ENCODE data around the gene LRRTM3. TPM values are rescaled to one million over a fixed set of nuclear protein-coding genes. Genes with fewer than 3 reads are reported as not detected.

The LRRTM3 gene
- total RNA-seq, 1 donor from 2014 or later, result not detected

DNA sequence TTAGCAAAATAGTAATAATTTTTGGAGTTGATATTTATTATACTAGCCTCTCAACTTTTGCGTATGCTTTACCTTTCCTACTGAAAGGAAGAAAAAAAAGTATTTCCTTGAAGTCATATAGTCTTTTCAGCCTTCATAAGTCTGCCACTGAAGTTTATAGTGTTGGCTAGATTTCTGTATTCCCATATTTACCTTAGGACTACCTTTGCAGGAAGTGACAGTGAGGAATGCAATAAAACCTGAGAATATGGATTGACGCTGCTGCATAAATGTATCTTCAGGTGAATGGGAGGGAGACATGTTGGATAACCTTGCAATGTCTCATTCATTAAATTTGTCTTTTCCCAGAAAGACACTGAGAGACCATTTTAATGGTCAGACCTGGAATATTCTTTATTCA is 6.6 kb upstream of the LRRTM3 start:
- no peak for FAIRE-seq
- no peak for TF ChIP-seq CTCF (IDR thresholded peaks at IDR 0.05; ENCODE audit: insufficient read depth, low read length, severe bottlenecking)
- H3K4me3 ChIP-seq (ENCODE audit: low read depth, low read length), result no peak overlapping the region
- no peaks in the 10 kb centered on the region for H3K27me3 ChIP-seq (ENCODE audit: control insufficient read depth, insufficient read depth, low read length)
- no peaks in the 10 kb centered on the region for H3K36me3 ChIP-seq (ENCODE audit: control insufficient read depth, insufficient read depth, low read length)
- no peak for DNase-seq (ENCODE audit: low read depth)

DNA sequence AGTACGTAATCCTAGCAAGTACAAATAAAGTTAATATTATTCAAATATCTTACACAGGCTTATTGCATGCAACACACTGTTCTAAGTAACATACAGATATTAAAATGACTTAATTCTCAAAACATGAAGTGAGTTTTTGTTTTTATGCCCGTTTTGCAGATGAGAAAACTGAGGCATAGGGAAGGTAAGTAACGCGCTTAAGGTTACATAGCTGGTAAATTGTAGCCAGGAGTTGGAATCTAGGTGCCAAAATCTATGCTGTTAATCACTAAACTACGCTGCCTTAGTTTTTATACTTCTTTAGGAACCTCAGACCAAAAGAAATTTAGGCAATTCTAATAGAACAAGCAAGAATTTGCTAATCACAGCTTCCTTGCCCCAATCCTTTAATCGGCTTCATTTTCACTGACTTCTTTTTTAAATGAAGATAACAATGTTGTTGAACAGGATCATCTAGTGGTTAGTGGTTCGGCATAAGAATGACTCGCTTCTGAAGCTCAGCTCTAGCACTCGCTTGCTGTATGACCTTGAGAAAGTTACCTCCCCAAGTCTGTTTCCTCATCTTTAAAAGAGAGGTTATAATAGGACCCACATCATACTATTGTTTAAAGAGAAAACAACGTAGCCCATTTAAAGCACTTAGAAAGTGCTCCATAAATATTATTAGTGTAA is 1.0 kb upstream of the LRRTM3 start:
- H3K27me3 ChIP-seq (ENCODE audit: control insufficient read depth, insufficient read depth, low read length), result peaks cover 10% of the 10 kb centered on the region
- DNase-seq (ENCODE audit: low read depth), result peak; percentile 21
- TF ChIP-seq CTCF (IDR thresholded peaks at IDR 0.05; ENCODE audit: insufficient read depth, low read length, severe bottlenecking), result no peak
- no peak overlapping the region for H3K4me3 ChIP-seq (ENCODE audit: low read depth, low read length)
- no peaks in the 10 kb centered on the region for H3K36me3 ChIP-seq (ENCODE audit: control insufficient read depth, insufficient read depth, low read length)
- FAIRE-seq, result no peak

DNA sequence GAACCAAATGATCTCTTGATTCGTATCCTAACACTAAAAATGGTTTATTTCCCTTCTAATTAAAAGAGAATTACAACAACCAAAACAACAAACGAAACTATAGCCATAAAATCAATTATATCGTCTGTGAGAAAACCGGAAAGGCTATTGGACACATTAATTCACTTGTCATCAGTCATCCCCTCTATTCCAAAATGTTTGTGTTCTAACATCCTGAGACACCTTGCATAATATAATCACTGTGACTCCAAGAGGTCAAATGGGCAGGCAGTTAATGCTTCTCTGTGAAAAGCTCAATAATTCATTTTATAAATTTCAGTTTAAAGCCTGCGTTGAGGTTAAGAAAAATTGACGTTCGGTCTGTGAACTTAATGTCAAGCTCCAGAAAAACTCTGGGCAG is 463 bp upstream of the LRRTM3 start:
- DNase-seq (ENCODE audit: low read depth) (no peak), FAIRE-seq (no peak)
- H3K27me3 ChIP-seq (ENCODE audit: control insufficient read depth, insufficient read depth, low read length), result peaks cover 10% of the 10 kb centered on the region
- TF ChIP-seq CTCF (IDR thresholded peaks at IDR 0.05; ENCODE audit: insufficient read depth, low read length, severe bottlenecking), result no peak
- no peak overlapping the region for H3K4me3 ChIP-seq (ENCODE audit: low read depth, low read length)
- no peaks in the 10 kb centered on the region for H3K36me3 ChIP-seq (ENCODE audit: control insufficient read depth, insufficient read depth, low read length)

DNA sequence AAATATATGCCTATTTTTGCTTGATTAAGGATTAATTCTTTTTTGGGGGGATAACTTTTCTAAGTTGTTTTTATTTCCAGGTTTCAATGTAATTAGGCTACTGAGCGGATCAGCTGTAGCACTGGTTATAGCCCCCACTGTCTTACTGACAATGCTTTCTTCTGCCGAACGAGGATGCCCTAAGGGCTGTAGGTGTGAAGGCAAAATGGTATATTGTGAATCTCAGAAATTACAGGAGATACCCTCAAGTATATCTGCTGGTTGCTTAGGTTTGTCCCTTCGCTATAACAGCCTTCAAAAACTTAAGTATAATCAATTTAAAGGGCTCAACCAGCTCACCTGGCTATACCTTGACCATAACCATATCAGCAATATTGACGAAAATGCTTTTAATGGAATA is 1.0 kb downstream of the LRRTM3 start:
- H3K27me3 ChIP-seq (ENCODE audit: control insufficient read depth, insufficient read depth, low read length), result peaks cover 10% of the 10 kb centered on the region
- TF ChIP-seq CTCF (IDR thresholded peaks at IDR 0.05; ENCODE audit: insufficient read depth, low read length, severe bottlenecking), result no peak
- no peak for FAIRE-seq

GRCh38 chr10:66927251-66927935 is 1.6 kb downstream of the LRRTM3 start:
- no peak for TF ChIP-seq CTCF (IDR thresholded peaks at IDR 0.05; ENCODE audit: insufficient read depth, low read length, severe bottlenecking)
- no peak for FAIRE-seq
- no peak overlapping the region for H3K4me3 ChIP-seq (ENCODE audit: low read depth, low read length)

More for the DNA sequence above, 1.0 kb downstream of the LRRTM3 start:
- Histone ChIP-seq H3K36me3 (ENCODE audit: control insufficient read depth, insufficient read depth, low read length) (no peaks in the 10 kb centered on the region), H3K4me3 (ENCODE audit: low read depth, low read length) (no peak overlapping the region)
- no peak for DNase-seq (ENCODE audit: low read depth)

More at GRCh38 chr10:66927251-66927935, 1.6 kb downstream of the LRRTM3 start:
- Histone ChIP-seq H3K36me3 (ENCODE audit: control insufficient read depth, insufficient read depth, low read length) (no peaks in the 10 kb centered on the region), H3K27me3 (ENCODE audit: control insufficient read depth, insufficient read depth, low read length) (peaks cover 10% of the 10 kb centered on the region)
- no peak for DNase-seq (ENCODE audit: low read depth)
